Fibroblast of mammary gland (primary cell): ENCODE measurements around the gene WDR18.

Experiments
- DNase-seq: peaks from one replicate; pipeline ENCODE4 v3.0.0-alpha.2; 2010; ENCODE audit warnings: low read depth
- H3K4me3 ChIP-seq: 2 replicates; pipeline ENCODE4 v1.5.1; 2011; ENCODE audit warnings: low read depth, mild to moderate bottlenecking, low read length, moderate library complexity; ENCODE audit not compliant: control insufficient read depth
- CTCF ChIP-seq: conservative IDR thresholded peaks from 2 replicates; pipeline ENCODE4 v1.5.1; 2011; ENCODE audit warnings: low read depth, low read length, inconsistent platforms; ENCODE audit not compliant: control insufficient read depth, insufficient read depth

WDR18 gene

GRCh38 chr19:950352-951066 is 33.6 kb upstream of the WDR18 start:
- TF ChIP-seq CTCF = no peak
- no peak overlapping the region for H3K4me3 ChIP-seq
- DNase-seq = no peak

GRCh38 chr19:952049-952679 is 32.0 kb upstream of the WDR18 start:
- no peak for TF ChIP-seq CTCF
- DNase-seq = no peak
- H3K4me3 ChIP-seq = no peak overlapping the region

GRCh38 chr19:952680-953444 is 31.3 kb upstream of the WDR18 start:
- no peak for TF ChIP-seq CTCF
- DNase-seq = no peak
- no peak overlapping the region for H3K4me3 ChIP-seq

- TF ChIP-seq CTCF = no peak
- H3K4me3 ChIP-seq = no peak overlapping the region
Measured at GRCh38 chr19:953445-954271, 30.5 kb upstream of the WDR18 start.

GRCh38 chr19:954272-954671 is 29.9 kb upstream of the WDR18 start:
- no peak for TF ChIP-seq CTCF
- no peak for DNase-seq
- H3K4me3 ChIP-seq = no peak overlapping the region

More at GRCh38 chr19:953445-954271, 30.5 kb upstream of the WDR18 start:
- no peak for DNase-seq
